Measurements from ENCODE around the gene NAT16. TPM values are rescaled to one million over a fixed set of nuclear protein-coding genes. Genes with fewer than 3 reads are reported as not detected.
A peak's percentile ranks its signal among the peaks of the same experiment; 100 is the strongest.
"Not testable (repeated sequence)": the region's sequence is repeated elsewhere in the genome, so short reads cannot be mapped to it uniquely, and the experiment has no call there.

NAT16 gene
- total and polyA plus RNA-seq, 9 of the 15 experiments (the other 6 are each of a cell fraction or from before 2014, with no cell fraction given) = 0.04 TPM; not detected in 8

DNA sequence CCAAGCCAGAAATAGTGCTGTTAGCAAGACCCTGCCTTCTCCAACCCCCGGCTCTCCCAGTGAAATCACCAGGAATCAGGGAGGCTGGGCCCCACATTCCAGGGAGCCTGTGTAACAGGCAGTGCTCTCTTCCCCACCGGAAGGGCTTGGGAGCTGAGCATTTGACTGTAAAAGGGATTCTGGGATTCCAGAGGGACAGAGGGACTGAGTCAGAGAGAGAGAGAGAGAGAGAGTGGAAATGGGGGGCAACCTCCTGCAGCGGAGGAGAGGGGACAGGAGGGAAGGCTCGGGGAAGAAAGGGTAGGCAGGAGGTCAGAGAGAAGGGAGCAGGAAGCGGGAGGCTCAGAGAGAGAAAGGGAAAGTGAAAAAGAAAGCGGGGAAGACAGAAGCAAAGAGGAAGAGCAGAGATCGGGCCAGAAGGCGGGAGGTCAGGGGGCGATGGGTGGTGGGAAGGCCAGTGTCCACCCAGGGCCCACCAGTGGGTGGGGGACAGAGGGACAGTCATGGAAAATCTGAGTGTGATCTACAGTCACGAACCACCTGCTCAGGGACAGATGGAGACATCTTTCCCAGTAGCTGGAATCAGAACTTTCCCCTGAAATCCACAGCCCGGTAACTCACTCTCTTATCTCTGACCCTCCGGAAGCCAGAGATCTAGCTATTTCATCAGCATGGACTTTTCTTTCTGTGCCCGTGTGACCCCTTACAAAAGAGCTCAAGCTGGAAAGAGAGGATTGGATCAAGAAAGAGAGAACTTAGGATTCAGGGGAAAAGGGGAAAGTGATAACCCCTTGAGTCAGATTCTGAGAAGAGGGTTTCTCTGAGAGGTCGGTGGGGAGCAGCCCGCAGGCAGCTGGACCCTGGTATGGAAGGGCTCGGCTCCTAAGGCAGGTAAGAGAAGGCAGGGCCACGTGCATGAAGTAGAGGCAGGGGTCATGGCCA is 57.8 kb downstream of the NAT16 start (continued):
- 0 out of 6 replicates have a peak, but pooled peaks of 1 of the 3 experiments have one; percentile 29 for TF ChIP-seq ZBTB11 (CRISPR knock-in tag; IDR thresholded peaks at IDR 0.05)
- TF ChIP-seq POLR2A (conservative IDR thresholded peaks at IDR 0.05) = no peak
- TF ChIP-seq, protein P1, sequence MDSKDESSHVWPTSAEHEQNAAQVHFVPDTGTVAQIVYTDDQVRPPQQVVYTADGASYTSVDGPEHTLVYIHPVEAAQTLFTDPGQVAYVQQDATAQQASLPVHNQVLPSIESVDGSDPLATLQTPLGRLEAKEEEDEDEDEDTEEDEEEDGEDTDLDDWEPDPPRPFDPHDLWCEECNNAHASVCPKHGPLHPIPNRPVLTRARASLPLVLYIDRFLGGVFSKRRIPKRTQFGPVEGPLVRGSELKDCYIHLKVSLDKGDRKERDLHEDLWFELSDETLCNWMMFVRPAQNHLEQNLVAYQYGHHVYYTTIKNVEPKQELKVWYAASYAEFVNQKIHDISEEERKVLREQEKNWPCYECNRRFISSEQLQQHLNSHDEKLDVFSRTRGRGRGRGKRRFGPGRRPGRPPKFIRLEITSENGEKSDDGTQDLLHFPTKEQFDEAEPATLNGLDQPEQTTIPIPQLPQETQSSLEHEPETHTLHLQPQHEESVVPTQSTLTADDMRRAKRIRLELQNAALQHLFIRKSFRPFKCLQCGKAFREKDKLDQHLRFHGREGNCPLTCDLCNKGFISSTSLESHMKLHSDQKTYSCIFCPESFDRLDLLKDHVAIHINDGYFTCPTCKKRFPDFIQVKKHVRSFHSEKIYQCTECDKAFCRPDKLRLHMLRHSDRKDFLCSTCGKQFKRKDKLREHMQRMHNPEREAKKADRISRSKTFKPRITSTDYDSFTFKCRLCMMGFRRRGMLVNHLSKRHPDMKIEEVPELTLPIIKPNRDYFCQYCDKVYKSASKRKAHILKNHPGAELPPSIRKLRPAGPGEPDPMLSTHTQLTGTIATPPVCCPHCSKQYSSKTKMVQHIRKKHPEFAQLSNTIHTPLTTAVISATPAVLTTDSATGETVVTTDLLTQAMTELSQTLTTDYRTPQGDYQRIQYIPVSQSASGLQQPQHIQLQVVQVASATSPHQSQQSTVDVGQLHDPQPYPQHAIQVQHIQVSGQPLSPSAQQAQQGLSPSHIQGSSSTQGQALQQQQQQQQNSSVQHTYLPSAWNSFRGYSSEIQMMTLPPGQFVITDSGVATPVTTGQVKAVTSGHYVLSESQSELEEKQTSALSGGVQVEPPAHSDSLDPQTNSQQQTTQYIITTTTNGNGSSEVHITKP (IDR thresholded peaks at IDR 0.05; ENCODE audit: partially characterized antibody) = peak; percentile 15
- no peak for TF ChIP-seq ZFP1 (CRISPR knock-in tag; IDR thresholded peaks at IDR 0.05)
- no peak for TF ChIP-seq MAFK (IDR thresholded peaks at IDR 0.05; ENCODE audit: low read length)
- peak; percentile 71 for TF ChIP-seq L3MBTL2 (IDR thresholded peaks at IDR 0.05)
- 0 out of 4 replicates have a peak, but pooled peaks of 1 of the 2 experiments have one; percentile 14 for TF ChIP-seq TEAD1 (CRISPR knock-in tag; IDR thresholded peaks at IDR 0.05)

- CTCF ChIA-PET (ENCODE audit: low intra/inter-chr PET ratio); H3K36me3 ChIP-seq (ENCODE audit: control insufficient read depth, insufficient read depth, low read length); DNase-seq (ENCODE audit: extremely low read depth in 1 of 4, low spot score in 3 of 4); in situ Hi-C loops (cut with MboI); H4K20me1 ChIP-seq (replicated peaks; ENCODE audit: control insufficient read depth, insufficient read depth, low read length); BruUV-seq (replicated peaks); FAIRE-seq; H3K4me3 ChIP-seq; H3K9me1 ChIP-seq (ENCODE audit: control insufficient read depth, insufficient read depth, low read length); H3K27ac ChIP-seq (ENCODE audit: extremely low read depth, low read depth, low read length); intact Hi-C loops (cut with micrococcal nuclease); H3K27me3 ChIP-seq (ENCODE audit: control insufficient read depth in 2 of 2, insufficient read depth in 2 of 2, low read length in 2 of 2); H3K9me3 ChIP-seq (replicated peaks; ENCODE audit: control insufficient read depth, insufficient read depth, low read depth, low read length); H3K4me2 ChIP-seq (ENCODE audit: insufficient read depth, low read length); H3K79me2 ChIP-seq (ENCODE audit: control insufficient read depth, insufficient read depth, low read length); ATAC-seq: not testable (repeated sequence)
- H2AFZ ChIP-seq (ENCODE audit: low read depth, low read length) = peak overlapping the region; percentile 83
- POLR2A ChIA-PET = interaction anchor here (0.8 kb wide), 1 partner anchor 46 kb away, joined by 4 read pairs; no protein-coding TSS in a partner anchor
- peak overlapping the region in 1 of 2 experiments; percentile 83; a peak in 1 of 4 replicates for H3K9ac ChIP-seq (ENCODE audit: insufficient read depth in 1 of 2, low read depth in 2 of 2, low read length in 2 of 2)
- peaks cover 28 to 34% of the 10 kb centered on the region in 2 experiments for H3K4me1 ChIP-seq (replicated peaks in 1 of 2; ENCODE audit: control insufficient read depth in 2 of 2, insufficient read depth in 2 of 2, low read length in 2 of 2)
- WGBS (ENCODE audit: insufficient coverage, low coverage, missing lambda C conversion rate) = 78% methylated on average over 4 of the region's 9 CpGs
Measured at GRCh38 chr7:101121631-101121990, 58.5 kb downstream of the NAT16 start.
